Measurements from ENCODE around the gene PRAMEF33.
"Not testable (repeated sequence)": the region's sequence is repeated elsewhere in the genome, so short reads cannot be mapped to it uniquely, and the experiment has no call there.

The PRAMEF33 gene

GRCh38 chr1:13356774-13357173, 53.4 kb downstream of the PRAMEF33 start:
- not testable (repeated sequence) for H3K9me3 Mint-ChIP-seq; DNase-seq; H3K36me3 Mint-ChIP-seq (ENCODE audit: low read depth); H3K27ac Mint-ChIP-seq; H3K4me3 Mint-ChIP-seq; H3K27me3 Mint-ChIP-seq; H3K4me1 Mint-ChIP-seq (ENCODE audit: low read depth)
